ENCODE results near the gene PACSIN3. TPM values are rescaled to one million over a fixed set of nuclear protein-coding genes. Genes with fewer than 3 reads are reported as not detected.
A peak's percentile ranks its signal among the peaks of the same experiment; 100 is the strongest.
"Not testable (repeated sequence)": the region's sequence is repeated elsewhere in the genome, so short reads cannot be mapped to it uniquely, and the experiment has no call there.

PACSIN3 gene
- total RNA-seq, 1 donor from 2014 or later: 97.1 TPM

GRCh38 chr11:47215366-47215910 lies 29.2 kb upstream of the PACSIN3 start:
- FAIRE-seq (no peak), DNase-seq (ENCODE audit: low read depth) (peak; percentile 74)
- peak overlapping the region; percentile 57 for H3K4me3 ChIP-seq (ENCODE audit: low read depth, low read length)
- no peak for TF ChIP-seq CTCF (IDR thresholded peaks at IDR 0.05; ENCODE audit: insufficient read depth, low read length, severe bottlenecking)
- no peaks in the 10 kb centered on the region for H3K27me3 ChIP-seq (ENCODE audit: control insufficient read depth, insufficient read depth, low read length)
- H3K36me3 ChIP-seq (ENCODE audit: control insufficient read depth, insufficient read depth, low read length): peaks cover 5% of the 10 kb centered on the region

- DNase-seq (ENCODE audit: low read depth) (peak; percentile 83), FAIRE-seq (no peak)
- Histone ChIP-seq H3K4me3 (ENCODE audit: low read depth, low read length) (peak overlapping the region; percentile 57), H3K27me3 (ENCODE audit: control insufficient read depth, insufficient read depth, low read length) (no peaks in the 10 kb centered on the region), H3K36me3 (ENCODE audit: control insufficient read depth, insufficient read depth, low read length) (peaks cover 5% of the 10 kb centered on the region)
- TF ChIP-seq CTCF (IDR thresholded peaks at IDR 0.05; ENCODE audit: insufficient read depth, low read length, severe bottlenecking): no peak
Observed at GRCh38 chr11:47213950-47214565, 27.8 kb upstream of the PACSIN3 start.

- no peak for TF ChIP-seq CTCF (IDR thresholded peaks at IDR 0.05; ENCODE audit: insufficient read depth, low read length, severe bottlenecking)
- Histone ChIP-seq H3K36me3 (ENCODE audit: control insufficient read depth, insufficient read depth, low read length) (peaks cover 3% of the 10 kb centered on the region), H3K4me3 (ENCODE audit: low read depth, low read length) (no peak overlapping the region), H3K27me3 (ENCODE audit: control insufficient read depth, insufficient read depth, low read length) (no peaks in the 10 kb centered on the region)
- FAIRE-seq (no peak), DNase-seq (ENCODE audit: low read depth) (no peak)
Observed at GRCh38 chr11:47212938-47213337, 26.7 kb upstream of the PACSIN3 start.

- FAIRE-seq (no peak), DNase-seq (ENCODE audit: low read depth) (no peak)
- Histone ChIP-seq H3K36me3 (ENCODE audit: control insufficient read depth, insufficient read depth, low read length) (no peaks in the 10 kb centered on the region), H3K27me3 (ENCODE audit: control insufficient read depth, insufficient read depth, low read length) (no peaks in the 10 kb centered on the region), H3K4me3 (ENCODE audit: low read depth, low read length) (no peak overlapping the region)
- TF ChIP-seq CTCF (IDR thresholded peaks at IDR 0.05; ENCODE audit: insufficient read depth, low read length, severe bottlenecking): no peak
Observed at GRCh38 chr11:47208628-47209027, 22.4 kb upstream of the PACSIN3 start.

- not testable (repeated sequence) for H3K27me3 ChIP-seq (ENCODE audit: control insufficient read depth, insufficient read depth, low read length); H3K4me3 ChIP-seq (ENCODE audit: low read depth, low read length); DNase-seq (ENCODE audit: low read depth); H3K36me3 ChIP-seq (ENCODE audit: control insufficient read depth, insufficient read depth, low read length); FAIRE-seq
Observed at GRCh38 chr11:47208008-47208552, 21.8 kb upstream of the PACSIN3 start.

GRCh38 chr11:47207459-47207858 lies 21.2 kb upstream of the PACSIN3 start:
- TF ChIP-seq CTCF (IDR thresholded peaks at IDR 0.05; ENCODE audit: insufficient read depth, low read length, severe bottlenecking): no peak
- DNase-seq (ENCODE audit: low read depth): no peak
- no peaks in the 10 kb centered on the region for H3K36me3 ChIP-seq (ENCODE audit: control insufficient read depth, insufficient read depth, low read length)

GRCh38 chr11:47206577-47206976 lies 20.3 kb upstream of the PACSIN3 start:
- not testable (repeated sequence) for FAIRE-seq; H3K4me3 ChIP-seq (ENCODE audit: low read depth, low read length); H3K27me3 ChIP-seq (ENCODE audit: control insufficient read depth, insufficient read depth, low read length); DNase-seq (ENCODE audit: low read depth); H3K36me3 ChIP-seq (ENCODE audit: control insufficient read depth, insufficient read depth, low read length)

More at GRCh38 chr11:47207459-47207858, 21.2 kb upstream of the PACSIN3 start:
- H3K27me3 ChIP-seq (ENCODE audit: control insufficient read depth, insufficient read depth, low read length): no peaks in the 10 kb centered on the region
- H3K4me3 ChIP-seq (ENCODE audit: low read depth, low read length): no peak overlapping the region
- FAIRE-seq: no peak

Measured in bronchial epithelial cell (primary cell).